Right lobe of liver (tissue), 6 donors: ENCODE measurements around the gene DOCK1. TPM values are rescaled to one million over a fixed set of nuclear protein-coding genes. Genes with fewer than 3 reads are reported as not detected.

Source experiments
- ATAC-seq, 4 donors: fragments of 200-7000 bp; cut with Tn5 transposase; one replicate each; pipeline ENCODE4 v1.9.1; 2020; ENCODE audit warnings: mild to moderate bottlenecking in 4 of 4, moderate library complexity in 4 of 4
- DNase-seq, 3 donors: peaks; one replicate each; pipeline ENCODE4 v3.0.0-alpha.2; 2020
- H3K27ac ChIP-seq, 3 donors: fragments of 200-600 bp; one replicate each; pipeline ENCODE4 v1.8.0; 2022
- H3K27me3 ChIP-seq, 2 donors: fragments of 200-600 bp; one replicate each; pipeline ENCODE4 v1.8.0; 2022
- H3K36me3 ChIP-seq, 4 donors: fragments of 200-600 bp; sonication (generic) in 1 of 4; one replicate each; pipeline versions ENCODE4 v1.5.1 to v1.8.0; 2017 to 2022; ENCODE audit warnings: control low read depth in 1 of 4
- H3K4me1 ChIP-seq, 4 donors: fragments of 200-600 bp; sonication (generic) in 1 of 4; one replicate each; pipeline versions ENCODE4 v1.5.1 to v1.8.0; 2017 to 2022; ENCODE audit warnings: control low read depth in 1 of 4
- H3K4me3 ChIP-seq, 3 donors: fragments of 200-600 bp; one replicate each; pipeline ENCODE4 v1.8.0; 2022
- H3K9me3 ChIP-seq, 4 donors: fragments of 200-600 bp; sonication (generic) in 1 of 4; one replicate each; pipeline versions ENCODE4 v1.5.1 to v1.8.0; 2017 to 2022; ENCODE audit warnings: control low read depth in 1 of 4
- POLR2A ChIP-seq: fragments of 450-650 bp; IDR thresholded peaks from one replicate; pipeline ENCODE4 v1.6.1; 2017; ENCODE audit warnings: antibody characterized with exemption, mild to moderate bottlenecking
- WGBS: methylation state at CpG from one replicate; pipeline ENCODE4 v1.1.6; 2018; ENCODE audit warnings: low coverage, low lambda C conversion rate; ENCODE audit not compliant: insufficient coverage; ENCODE audit errors: missing lambda C conversion rate; 5-methylcytosine and 5-hydroxymethylcytosine counted together
- intact Hi-C, 2 donors: fragments of 100-400 bp; cut with DNase I; formaldehyde crosslinking; loops; one replicate each; pipeline versions ENCODE4 v1.11.2 to v1.14.1; 2022
- total RNA-seq, 6 experiments: library from RNA; depleted of rRNA in 2 of 6; stranded (reverse); fragments of >200 nt in 2 of 6; fragmentation: NEBNext Ultra II Directional in 3 of 6; extraction: Animal tissue kit (Norgen Biotek cat#: 25700) in 3 of 6; gene quantifications; one replicate each; pipeline versions ENCODE4 v1.1.0 to v1.2.4, GENCODE V29; 2016 to 2023
- TF ChIP-seq, protein P1 (sequence below), 4 donors: fragments of 200-600 bp in 3 of 4; fragments of 450-650 bp in 1 of 4; IDR thresholded peaks; one replicate each; pipeline versions ENCODE4 v1.5.1 to v1.8.0; 2016 to 2022; ENCODE audit warnings: antibody characterized with exemption in 4 of 4, mild to moderate bottlenecking in 2 of 4
- donor health status: DM: no; HTN: yes; CAD: no.
- donor health status: DM: no; HTN: no; CAD: no.
- donor health status: DM: no; HTN: no; CAD: no.
- donor health status: DM: no; HTN: yes; CAD: no.
- donor health status: DM: no; HTN: yes; CAD: no.

Gene DOCK1
- total RNA-seq, 6 experiments from 2014 or later, result 13.8 to 17.8 (median 14.6) TPM

- TF ChIP-seq, protein P1, sequence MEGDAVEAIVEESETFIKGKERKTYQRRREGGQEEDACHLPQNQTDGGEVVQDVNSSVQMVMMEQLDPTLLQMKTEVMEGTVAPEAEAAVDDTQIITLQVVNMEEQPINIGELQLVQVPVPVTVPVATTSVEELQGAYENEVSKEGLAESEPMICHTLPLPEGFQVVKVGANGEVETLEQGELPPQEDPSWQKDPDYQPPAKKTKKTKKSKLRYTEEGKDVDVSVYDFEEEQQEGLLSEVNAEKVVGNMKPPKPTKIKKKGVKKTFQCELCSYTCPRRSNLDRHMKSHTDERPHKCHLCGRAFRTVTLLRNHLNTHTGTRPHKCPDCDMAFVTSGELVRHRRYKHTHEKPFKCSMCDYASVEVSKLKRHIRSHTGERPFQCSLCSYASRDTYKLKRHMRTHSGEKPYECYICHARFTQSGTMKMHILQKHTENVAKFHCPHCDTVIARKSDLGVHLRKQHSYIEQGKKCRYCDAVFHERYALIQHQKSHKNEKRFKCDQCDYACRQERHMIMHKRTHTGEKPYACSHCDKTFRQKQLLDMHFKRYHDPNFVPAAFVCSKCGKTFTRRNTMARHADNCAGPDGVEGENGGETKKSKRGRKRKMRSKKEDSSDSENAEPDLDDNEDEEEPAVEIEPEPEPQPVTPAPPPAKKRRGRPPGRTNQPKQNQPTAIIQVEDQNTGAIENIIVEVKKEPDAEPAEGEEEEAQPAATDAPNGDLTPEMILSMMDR (IDR thresholded peaks at IDR 0.05), result no peak
- no peak for TF ChIP-seq POLR2A
- H3K9me3 ChIP-seq, result no peaks in the 10 kb centered on the region
- intact Hi-C loops, result no loop called here
- DNase-seq, result no peak
- no peak for ATAC-seq
- H3K36me3 ChIP-seq, result peaks cover 0 to 7% (median 0%) of the 10 kb centered on the region in 4 donors
- H3K4me1 ChIP-seq, result no peaks in the 10 kb centered on the region
- WGBS, result 90% methylated on average over 3 of the region's 3 CpGs
- no peak overlapping the region for H3K27ac ChIP-seq
- no peaks in the 10 kb centered on the region for H3K27me3 ChIP-seq
- H3K4me3 ChIP-seq, result no peak overlapping the region
Measured at GRCh38 chr10:127385066-127385465, 479.8 kb downstream of the DOCK1 start.

DNA sequence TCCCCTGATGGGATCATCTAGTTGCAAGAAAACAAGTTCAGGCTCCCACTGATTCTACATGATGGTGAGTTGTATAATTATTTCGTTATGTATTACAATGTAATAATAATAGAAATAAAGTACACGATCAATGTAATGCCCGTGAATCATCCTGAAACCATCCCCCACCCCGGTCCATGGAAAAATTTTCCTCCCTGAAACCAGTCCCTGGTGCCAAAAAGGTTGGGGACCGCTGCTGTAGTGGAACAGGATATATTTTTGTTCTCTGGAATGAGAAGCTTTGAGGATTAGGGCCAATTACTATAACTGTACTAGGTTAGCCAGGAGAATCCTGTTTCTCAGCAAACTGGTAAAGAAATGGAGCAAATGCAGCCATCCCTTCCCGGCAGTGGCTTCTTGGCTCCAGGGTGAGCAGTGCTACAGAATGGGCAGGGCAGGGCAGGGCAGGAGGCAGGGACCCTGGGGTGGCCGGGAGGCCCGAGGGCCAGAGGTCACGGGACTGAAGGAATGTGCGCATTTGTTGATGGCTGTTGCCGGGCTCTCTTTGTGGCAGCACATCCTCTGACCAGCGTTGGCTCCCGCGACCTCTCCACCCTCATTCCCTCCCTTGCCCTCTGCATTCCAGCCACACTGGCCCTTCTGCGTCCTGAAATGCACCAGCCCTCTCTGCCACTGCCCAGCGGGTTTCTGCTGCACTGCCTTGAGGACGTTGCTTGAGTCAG, 481.5 kb downstream of the DOCK1 start:
- intact Hi-C loops, result no loop called here
- no peaks in the 10 kb centered on the region for H3K36me3 ChIP-seq
- H3K4me1 ChIP-seq, result no peaks in the 10 kb centered on the region
- no peaks in the 10 kb centered on the region for H3K27me3 ChIP-seq
- no peak overlapping the region for H3K27ac ChIP-seq
- no peak for DNase-seq
- no peaks in the 10 kb centered on the region for H3K9me3 ChIP-seq
- peak in 1 of 4 donors; percentile 22 for ATAC-seq
- WGBS, result 76% methylated on average over 8 of the region's 17 CpGs
- TF ChIP-seq POLR2A, result no peak
- TF ChIP-seq, protein P1 (IDR thresholded peaks at IDR 0.05), result no peak
- H3K4me3 ChIP-seq, result no peak overlapping the region

- Histone ChIP-seq H3K4me1 (no peaks in the 10 kb centered on the region), H3K4me3 (no peak overlapping the region), H3K9me3 (no peaks in the 10 kb centered on the region), H3K27me3 (no peaks in the 10 kb centered on the region), H3K36me3 (no peaks in the 10 kb centered on the region), H3K27ac (no peak overlapping the region)
- DNase-seq (no peak), ATAC-seq (no peak)
- TF ChIP-seq, protein P1 (IDR thresholded peaks at IDR 0.05), result no peak
- TF ChIP-seq POLR2A, result no peak
- intact Hi-C loops, result no loop called here
- WGBS, result 82% methylated on average over 2 of the region's 12 CpGs
Measured at GRCh38 chr10:127391875-127392274, 486.6 kb downstream of the DOCK1 start.

DNA sequence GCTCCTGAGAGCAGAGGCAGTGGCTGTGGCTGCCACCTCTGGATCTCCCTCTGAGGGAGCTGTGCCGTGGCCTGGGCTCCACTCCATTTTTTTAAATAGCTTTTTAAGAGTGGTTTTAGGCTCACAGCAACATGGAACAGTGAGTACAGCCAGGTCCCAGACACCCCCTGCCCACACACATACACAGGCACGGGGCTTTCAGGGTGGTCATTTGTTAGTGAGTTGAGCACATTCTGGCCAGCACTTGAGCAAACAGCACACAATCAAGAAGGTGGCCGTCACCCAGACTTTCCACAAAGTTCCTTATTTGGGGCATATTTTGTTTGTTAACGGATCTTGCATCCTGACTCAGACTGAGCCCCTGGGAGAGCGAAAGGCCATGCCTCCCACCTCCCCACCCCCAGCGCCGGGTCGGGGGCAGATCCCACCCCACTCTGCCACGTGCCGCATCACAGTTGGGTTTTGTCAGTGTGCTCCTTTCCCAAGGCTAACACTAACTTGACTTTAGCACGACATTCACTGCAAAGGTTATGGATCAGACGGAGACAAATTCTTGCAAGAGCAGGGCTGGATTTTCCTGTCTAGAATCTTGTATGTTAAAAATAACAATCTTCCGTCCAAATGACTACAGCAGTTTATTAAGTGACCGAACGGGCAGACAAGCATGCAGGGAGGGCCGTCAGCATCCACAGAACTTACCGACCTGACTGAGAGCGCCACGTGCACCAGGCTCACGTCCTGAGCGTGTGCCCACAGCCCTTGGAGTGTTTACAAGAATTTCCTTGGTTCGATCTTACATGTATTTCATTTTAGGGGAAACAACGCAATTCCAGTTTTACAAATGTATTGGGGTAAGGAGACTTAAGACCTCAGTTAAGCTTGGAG, 487.4 kb downstream of the DOCK1 start:
- DNase-seq (no peak), ATAC-seq (peak in 1 of 4 donors; percentile 22)
- Histone ChIP-seq H3K9me3 (no peaks in the 10 kb centered on the region), H3K27ac (no peak overlapping the region), H3K36me3 (no peaks in the 10 kb centered on the region), H3K4me1 (no peaks in the 10 kb centered on the region), H3K27me3 (no peaks in the 10 kb centered on the region), H3K4me3 (no peak overlapping the region)
- 75% methylated on average over 23 of the region's 23 CpGs for WGBS
- intact Hi-C loops, result no loop called here
- no peak for TF ChIP-seq POLR2A
- TF ChIP-seq, protein P1 (IDR thresholded peaks at IDR 0.05), result no peak
